ENCODE measurements around the gene KRTAP9-9. TPM values are rescaled to one million over a fixed set of nuclear protein-coding genes. Genes with fewer than 3 reads are reported as not detected.
A peak's percentile ranks its signal among the peaks of the same experiment; 100 is the strongest.

The KRTAP9-9 gene
- total and polyA plus RNA-seq, 9 of the 15 experiments (the other 6 are each of a cell fraction or from before 2014, with no cell fraction given) = not detected

- H2AFZ ChIP-seq (ENCODE audit: low read depth, low read length) = no peak overlapping the region
Measured at GRCh38 chr17:41284043-41284442, 28.9 kb downstream of the KRTAP9-9 start.

GRCh38 chr17:41284546-41284945 lies 29.4 kb downstream of the KRTAP9-9 start:
- intact Hi-C loops (cut with micrococcal nuclease) = no loop called here
- ChIA-PET CTCF (ENCODE audit: low intra/inter-chr PET ratio) (interaction anchor here (1.3 kb wide), 1 partner anchor 375 kb away, joined by 3 read pairs; no protein-coding TSS in a partner anchor), POLR2A (no interaction called here)
- no peak for ATAC-seq
- no peak overlapping the region for H2AFZ ChIP-seq (ENCODE audit: low read depth, low read length)
- no peak overlapping the region for H3K4me3 ChIP-seq
- peaks cover 3 to 5% of the 10 kb centered on the region in 2 experiments; a peak in 2 of 5 replicates for H3K27me3 ChIP-seq (ENCODE audit: control insufficient read depth in 2 of 2, insufficient read depth in 2 of 2, low read length in 2 of 2)
- no peak overlapping the region for H3K4me2 ChIP-seq (ENCODE audit: insufficient read depth, low read length)
- H3K9ac ChIP-seq (ENCODE audit: insufficient read depth in 1 of 2, low read depth in 2 of 2, low read length in 2 of 2) = no peak overlapping the region
- no peaks in the 10 kb centered on the region for H3K9me1 ChIP-seq (ENCODE audit: control insufficient read depth, insufficient read depth, low read length)
- no peaks in the 10 kb centered on the region for H4K20me1 ChIP-seq (replicated peaks; ENCODE audit: control insufficient read depth, insufficient read depth, low read length)
- no peak for FAIRE-seq
- no peak overlapping the region for H3K27ac ChIP-seq (ENCODE audit: extremely low read depth, low read depth, low read length)
- peak in 3 of 4 experiments; percentile 0 to 1 (median 0) for DNase-seq (ENCODE audit: extremely low read depth in 1 of 4, low spot score in 3 of 4)
- no TSS peak for BruUV-seq (replicated peaks)
- H3K4me1 ChIP-seq (replicated peaks in 1 of 2; ENCODE audit: control insufficient read depth in 2 of 2, insufficient read depth in 2 of 2, low read length in 2 of 2) = no peaks in the 10 kb centered on the region
- no peaks in the 10 kb centered on the region for H3K79me2 ChIP-seq (ENCODE audit: control insufficient read depth, insufficient read depth, low read length)
- no peaks in the 10 kb centered on the region for H3K36me3 ChIP-seq (ENCODE audit: control insufficient read depth, insufficient read depth, low read length)
- in situ Hi-C loops (cut with MboI) = no loop called here
- H3K9me3 ChIP-seq (replicated peaks; ENCODE audit: control insufficient read depth, insufficient read depth, low read depth, low read length) = no peaks in the 10 kb centered on the region
- WGBS (ENCODE audit: insufficient coverage, low coverage, missing lambda C conversion rate) = 0% methylated on average over 2 of the region's 2 CpGs
- TF ChIP-seq ZFP36 (IDR thresholded peaks at IDR 0.05; ENCODE audit: low read depth, low read length, partially characterized antibody) (no peak), TEAD2 (tag; IDR thresholded peaks at IDR 0.05) (no peak), ARID4B (CRISPR knock-in tag; IDR thresholded peaks at IDR 0.05) (no peak), ZBTB12 (CRISPR knock-in tag; IDR thresholded peaks at IDR 0.05) (no peak), ZBTB49 (CRISPR knock-in tag; IDR thresholded peaks at IDR 0.05; ENCODE audit: borderline replicate concordance) (no peak), DPF2 (IDR thresholded peaks at IDR 0.05) (no peak), XRCC3 (IDR thresholded peaks at IDR 0.05) (no peak)

More at GRCh38 chr17:41284043-41284442, 28.9 kb downstream of the KRTAP9-9 start:
- intact Hi-C loops (cut with micrococcal nuclease) = no loop called here
- DNase-seq (ENCODE audit: extremely low read depth in 1 of 4, low spot score in 3 of 4) (peak in 3 of 4 experiments; percentile 0), ATAC-seq (no peak), FAIRE-seq (no peak)
- Histone ChIP-seq H3K4me3 (no peak overlapping the region), H3K4me1 (replicated peaks in 1 of 2; ENCODE audit: control insufficient read depth in 2 of 2, insufficient read depth in 2 of 2, low read length in 2 of 2) (no peaks in the 10 kb centered on the region), H3K27ac (ENCODE audit: extremely low read depth, low read depth, low read length) (no peak overlapping the region), H3K4me2 (ENCODE audit: insufficient read depth, low read length) (no peak overlapping the region), H3K9me3 (replicated peaks; ENCODE audit: control insufficient read depth, insufficient read depth, low read depth, low read length) (no peaks in the 10 kb centered on the region), H3K36me3 (ENCODE audit: control insufficient read depth, insufficient read depth, low read length) (no peaks in the 10 kb centered on the region), H4K20me1 (replicated peaks; ENCODE audit: control insufficient read depth, insufficient read depth, low read length) (no peaks in the 10 kb centered on the region), H3K79me2 (ENCODE audit: control insufficient read depth, insufficient read depth, low read length) (no peaks in the 10 kb centered on the region), H3K9ac (ENCODE audit: insufficient read depth in 1 of 2, low read depth in 2 of 2, low read length in 2 of 2) (no peak overlapping the region), H3K27me3 (ENCODE audit: control insufficient read depth in 2 of 2, insufficient read depth in 2 of 2, low read length in 2 of 2) (peaks cover 0 to 4% of the 10 kb centered on the region in 2 experiments; a peak in 1 of 5 replicates), H3K9me1 (ENCODE audit: control insufficient read depth, insufficient read depth, low read length) (no peaks in the 10 kb centered on the region)
- TF ChIP-seq ZNF24 (IDR thresholded peaks at IDR 0.05) = no peak
- TF ChIP-seq GABPB1 (CRISPR knock-in tag; IDR thresholded peaks at IDR 0.05) = no peak
- 0% methylated on average over 3 of the region's 3 CpGs for WGBS (ENCODE audit: insufficient coverage, low coverage, missing lambda C conversion rate)
- ChIA-PET CTCF (ENCODE audit: low intra/inter-chr PET ratio) (interaction anchor here (1.3 kb wide), 1 partner anchor 374 kb away, joined by 3 read pairs; no protein-coding TSS in a partner anchor), POLR2A (no interaction called here)
- no TSS peak for BruUV-seq (replicated peaks)
- in situ Hi-C loops (cut with MboI) = no loop called here
